Measurements from ENCODE around the gene RPRD2. TPM values are rescaled to one million over a fixed set of nuclear protein-coding genes. Genes with fewer than 3 reads are reported as not detected.

RPRD2 gene
- total and polyA plus RNA-seq, 4 donors, result 5.4 to 9.7 (median 8.0) TPM

DNA sequence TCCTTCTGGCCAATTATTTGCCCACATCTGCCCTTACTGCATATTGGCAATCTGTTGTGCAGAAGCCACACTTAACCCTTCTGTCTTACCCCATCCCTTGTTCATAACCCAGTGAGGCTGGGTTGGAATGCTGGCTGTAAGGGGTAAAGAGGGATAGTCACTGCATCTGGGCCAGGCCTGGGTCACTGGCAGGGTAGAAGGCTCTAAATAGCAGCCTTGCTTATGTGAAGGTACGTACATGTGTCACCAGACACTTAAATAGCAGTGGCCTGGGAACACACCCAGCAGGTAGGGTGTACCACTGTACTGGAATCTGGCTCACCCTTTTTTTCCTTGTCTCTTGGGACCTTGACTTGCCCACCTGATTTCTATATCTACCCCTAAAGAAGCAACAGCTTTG, 113.4 kb downstream of the RPRD2 start:
- Histone ChIP-seq H3K27ac (ENCODE audit: low read depth in 1 of 2, low read length in 2 of 2) (no peak overlapping the region), H3K4me3 (ENCODE audit: low read depth in 1 of 3, low read length in 3 of 3) (no peak overlapping the region), H3K27me3 (ENCODE audit: control insufficient read depth in 4 of 4, insufficient read depth in 4 of 4, low read length in 3 of 4) (no peaks in the 10 kb centered on the region), H3K4me1 (ENCODE audit: control insufficient read depth in 4 of 4, insufficient read depth in 4 of 4, low read length in 3 of 4) (peaks cover 15 to 42% (median 36%) of the 10 kb centered on the region in 4 donors), H3K9me3 (ENCODE audit: control insufficient read depth in 4 of 4, low read length in 3 of 4) (no peaks in the 10 kb centered on the region), H3K9ac (ENCODE audit: low read depth in 1 of 2, low read length in 2 of 2) (no peak overlapping the region), H3K36me3 (ENCODE audit: control insufficient read depth in 4 of 4, insufficient read depth in 3 of 4, low read depth in 1 of 4, low read length in 3 of 4) (peaks cover 0 to 3% (median 0%) of the 10 kb centered on the region in 4 donors)
- TF ChIP-seq HNF4A (conservative IDR thresholded peaks at IDR 0.05) (no peak), SP1 (IDR thresholded peaks at IDR 0.05) (no peak), FOXA1 (IDR thresholded peaks at IDR 0.05) (no peak), TAF1 (conservative IDR thresholded peaks at IDR 0.05) (no peak), NR2F2 (IDR thresholded peaks at IDR 0.05) (no peak), RAD21 (IDR thresholded peaks at IDR 0.05) (no peak), HNF4G (IDR thresholded peaks at IDR 0.05) (no peak), FOXA2 (IDR thresholded peaks at IDR 0.05) (no peak), YY1 (IDR thresholded peaks at IDR 0.05) (no peak), GABPA (IDR thresholded peaks at IDR 0.05 in 1 of 2, conservative IDR thresholded peaks at IDR 0.05 in 1 of 2) (no peak)
- TF ChIP-seq, protein P1, sequence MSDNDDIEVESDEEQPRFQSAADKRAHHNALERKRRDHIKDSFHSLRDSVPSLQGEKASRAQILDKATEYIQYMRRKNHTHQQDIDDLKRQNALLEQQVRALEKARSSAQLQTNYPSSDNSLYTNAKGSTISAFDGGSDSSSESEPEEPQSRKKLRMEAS (IDR thresholded peaks at IDR 0.05), result no peak
- TF ChIP-seq, protein P2, sequence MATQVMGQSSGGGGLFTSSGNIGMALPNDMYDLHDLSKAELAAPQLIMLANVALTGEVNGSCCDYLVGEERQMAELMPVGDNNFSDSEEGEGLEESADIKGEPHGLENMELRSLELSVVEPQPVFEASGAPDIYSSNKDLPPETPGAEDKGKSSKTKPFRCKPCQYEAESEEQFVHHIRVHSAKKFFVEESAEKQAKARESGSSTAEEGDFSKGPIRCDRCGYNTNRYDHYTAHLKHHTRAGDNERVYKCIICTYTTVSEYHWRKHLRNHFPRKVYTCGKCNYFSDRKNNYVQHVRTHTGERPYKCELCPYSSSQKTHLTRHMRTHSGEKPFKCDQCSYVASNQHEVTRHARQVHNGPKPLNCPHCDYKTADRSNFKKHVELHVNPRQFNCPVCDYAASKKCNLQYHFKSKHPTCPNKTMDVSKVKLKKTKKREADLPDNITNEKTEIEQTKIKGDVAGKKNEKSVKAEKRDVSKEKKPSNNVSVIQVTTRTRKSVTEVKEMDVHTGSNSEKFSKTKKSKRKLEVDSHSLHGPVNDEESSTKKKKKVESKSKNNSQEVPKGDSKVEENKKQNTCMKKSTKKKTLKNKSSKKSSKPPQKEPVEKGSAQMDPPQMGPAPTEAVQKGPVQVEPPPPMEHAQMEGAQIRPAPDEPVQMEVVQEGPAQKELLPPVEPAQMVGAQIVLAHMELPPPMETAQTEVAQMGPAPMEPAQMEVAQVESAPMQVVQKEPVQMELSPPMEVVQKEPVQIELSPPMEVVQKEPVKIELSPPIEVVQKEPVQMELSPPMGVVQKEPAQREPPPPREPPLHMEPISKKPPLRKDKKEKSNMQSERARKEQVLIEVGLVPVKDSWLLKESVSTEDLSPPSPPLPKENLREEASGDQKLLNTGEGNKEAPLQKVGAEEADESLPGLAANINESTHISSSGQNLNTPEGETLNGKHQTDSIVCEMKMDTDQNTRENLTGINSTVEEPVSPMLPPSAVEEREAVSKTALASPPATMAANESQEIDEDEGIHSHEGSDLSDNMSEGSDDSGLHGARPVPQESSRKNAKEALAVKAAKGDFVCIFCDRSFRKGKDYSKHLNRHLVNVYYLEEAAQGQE (IDR thresholded peaks at IDR 0.05), result no peak
- TF ChIP-seq, protein P3, sequence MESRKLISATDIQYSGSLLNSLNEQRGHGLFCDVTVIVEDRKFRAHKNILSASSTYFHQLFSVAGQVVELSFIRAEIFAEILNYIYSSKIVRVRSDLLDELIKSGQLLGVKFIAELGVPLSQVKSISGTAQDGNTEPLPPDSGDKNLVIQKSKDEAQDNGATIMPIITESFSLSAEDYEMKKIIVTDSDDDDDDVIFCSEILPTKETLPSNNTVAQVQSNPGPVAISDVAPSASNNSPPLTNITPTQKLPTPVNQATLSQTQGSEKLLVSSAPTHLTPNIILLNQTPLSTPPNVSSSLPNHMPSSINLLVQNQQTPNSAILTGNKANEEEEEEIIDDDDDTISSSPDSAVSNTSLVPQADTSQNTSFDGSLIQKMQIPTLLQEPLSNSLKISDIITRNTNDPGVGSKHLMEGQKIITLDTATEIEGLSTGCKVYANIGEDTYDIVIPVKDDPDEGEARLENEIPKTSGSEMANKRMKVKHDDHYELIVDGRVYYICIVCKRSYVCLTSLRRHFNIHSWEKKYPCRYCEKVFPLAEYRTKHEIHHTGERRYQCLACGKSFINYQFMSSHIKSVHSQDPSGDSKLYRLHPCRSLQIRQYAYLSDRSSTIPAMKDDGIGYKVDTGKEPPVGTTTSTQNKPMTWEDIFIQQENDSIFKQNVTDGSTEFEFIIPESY (IDR thresholded peaks at IDR 0.05), result no peak
- TF ChIP-seq, protein P4, sequence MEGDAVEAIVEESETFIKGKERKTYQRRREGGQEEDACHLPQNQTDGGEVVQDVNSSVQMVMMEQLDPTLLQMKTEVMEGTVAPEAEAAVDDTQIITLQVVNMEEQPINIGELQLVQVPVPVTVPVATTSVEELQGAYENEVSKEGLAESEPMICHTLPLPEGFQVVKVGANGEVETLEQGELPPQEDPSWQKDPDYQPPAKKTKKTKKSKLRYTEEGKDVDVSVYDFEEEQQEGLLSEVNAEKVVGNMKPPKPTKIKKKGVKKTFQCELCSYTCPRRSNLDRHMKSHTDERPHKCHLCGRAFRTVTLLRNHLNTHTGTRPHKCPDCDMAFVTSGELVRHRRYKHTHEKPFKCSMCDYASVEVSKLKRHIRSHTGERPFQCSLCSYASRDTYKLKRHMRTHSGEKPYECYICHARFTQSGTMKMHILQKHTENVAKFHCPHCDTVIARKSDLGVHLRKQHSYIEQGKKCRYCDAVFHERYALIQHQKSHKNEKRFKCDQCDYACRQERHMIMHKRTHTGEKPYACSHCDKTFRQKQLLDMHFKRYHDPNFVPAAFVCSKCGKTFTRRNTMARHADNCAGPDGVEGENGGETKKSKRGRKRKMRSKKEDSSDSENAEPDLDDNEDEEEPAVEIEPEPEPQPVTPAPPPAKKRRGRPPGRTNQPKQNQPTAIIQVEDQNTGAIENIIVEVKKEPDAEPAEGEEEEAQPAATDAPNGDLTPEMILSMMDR (IDR thresholded peaks at IDR 0.05; ENCODE audit: low read depth, low read length, missing input control), result no peak
- WGBS, result 78% methylated on average over 1 of the region's 1 CpG
- no peak for DNase-seq (ENCODE audit: low spot score)

DNA sequence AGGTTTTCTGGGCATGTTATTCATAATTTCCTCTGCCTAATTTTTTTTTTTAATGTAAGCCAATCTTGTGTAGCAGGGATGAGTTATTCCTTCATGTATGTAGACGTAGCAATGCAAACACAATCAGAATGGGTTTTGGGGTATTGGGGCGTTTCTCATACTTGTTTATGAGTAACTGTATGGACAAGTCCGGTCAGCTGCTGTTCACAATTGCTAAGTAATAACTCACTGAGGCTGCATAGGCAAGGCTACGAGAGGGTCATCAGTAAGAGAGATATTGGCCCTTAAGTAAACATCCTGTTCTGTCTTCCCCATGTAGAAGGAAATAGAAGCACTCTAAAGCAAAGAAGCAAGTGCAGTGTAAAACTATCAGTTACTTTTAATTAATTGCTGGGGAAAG, 113.8 kb downstream of the RPRD2 start:
- Histone ChIP-seq H3K4me1 (ENCODE audit: control insufficient read depth in 4 of 4, insufficient read depth in 4 of 4, low read length in 3 of 4) (peaks cover 11 to 39% (median 35%) of the 10 kb centered on the region in 4 donors), H3K36me3 (ENCODE audit: control insufficient read depth in 4 of 4, insufficient read depth in 3 of 4, low read depth in 1 of 4, low read length in 3 of 4) (no peaks in the 10 kb centered on the region), H3K9ac (ENCODE audit: low read depth in 1 of 2, low read length in 2 of 2) (no peak overlapping the region), H3K27me3 (ENCODE audit: control insufficient read depth in 4 of 4, insufficient read depth in 4 of 4, low read length in 3 of 4) (no peaks in the 10 kb centered on the region), H3K4me3 (ENCODE audit: low read depth in 1 of 3, low read length in 3 of 3) (no peak overlapping the region), H3K27ac (ENCODE audit: low read depth in 1 of 2, low read length in 2 of 2) (no peak overlapping the region), H3K9me3 (ENCODE audit: control insufficient read depth in 4 of 4, low read length in 3 of 4) (no peaks in the 10 kb centered on the region)
- TF ChIP-seq, protein P4 (IDR thresholded peaks at IDR 0.05; ENCODE audit: low read depth, low read length, missing input control), result no peak
- TF ChIP-seq RAD21 (IDR thresholded peaks at IDR 0.05) (no peak), FOXA1 (IDR thresholded peaks at IDR 0.05) (no peak), JUND (IDR thresholded peaks at IDR 0.05) (no peak), YY1 (IDR thresholded peaks at IDR 0.05) (no peak), RXRA (IDR thresholded peaks at IDR 0.05) (peak in 1 of 2 donors; percentile 23), GABPA (IDR thresholded peaks at IDR 0.05 in 1 of 2, conservative IDR thresholded peaks at IDR 0.05 in 1 of 2) (no peak), HNF4A (conservative IDR thresholded peaks at IDR 0.05) (no peak), NR2F2 (IDR thresholded peaks at IDR 0.05) (peak; percentile 76)
- DNase-seq (ENCODE audit: low spot score), result no peak
- 70% methylated on average over 4 of the region's 4 CpGs for WGBS

Measured in liver (tissue), 9 donors.